SU-DHL-6 (cell line): ENCODE measurements around the gene FAM120B.

Experiments used
- H2AFZ ChIP-seq: fragments of 200-600 bp; sonication (generic); 2 replicates; pipeline ENCODE4 v1.6.1; 2014; ENCODE audit warnings: low read depth, mild to moderate bottlenecking, moderate library complexity, mixed read lengths, antibody characterized with exemption, low read length; ENCODE audit not compliant: severe bottlenecking
- H3F3A ChIP-seq: fragments of 200-600 bp; shearing (Covaris generic); 2 replicates; pipeline ENCODE4 v1.6.0; 2016; ENCODE audit warnings: antibody characterized with exemption, mild to moderate bottlenecking; ENCODE audit not compliant: insufficient read depth
- H3K27ac ChIP-seq: fragments of 200-600 bp; sonication (generic); 2 replicates; pipeline ENCODE4 v1.5.1; 2016; ENCODE audit warnings: low read depth, mild to moderate bottlenecking, low read length, moderate library complexity, mixed read lengths
- H3K27me3 ChIP-seq: fragments of 200-600 bp; sonication (generic), shearing (Covaris generic); 2 replicates; pipeline ENCODE4 v1.6.0; 2014; ENCODE audit warnings: mild to moderate bottlenecking, low read length
- H3K36me3 ChIP-seq: fragments of 200-600 bp; sonication (generic); 2 replicates; pipeline ENCODE4 v1.6.1; 2014; ENCODE audit warnings: mild to moderate bottlenecking, low read length, mixed read lengths
- H3K4me2 ChIP-seq: fragments of 300-600, 200-600 bp; shearing (Covaris generic), sonication (generic); 2 replicates; pipeline ENCODE4 v1.6.0; 2014; ENCODE audit warnings: low read length, low read depth, mild to moderate bottlenecking; ENCODE audit not compliant: poor library complexity, severe bottlenecking
- H3K4me3 ChIP-seq: fragments of 200-600 bp; sonication (generic); 2 replicates; pipeline ENCODE4 v1.5.1; 2014; ENCODE audit warnings: antibody characterized with exemption, low read length, mild to moderate bottlenecking, mixed read lengths; ENCODE audit not compliant: insufficient read depth, poor library complexity, severe bottlenecking
- H3K79me2 ChIP-seq: fragments of 200-600 bp; sonication (generic); 2 replicates; pipeline ENCODE4 v1.6.1; 2014; ENCODE audit warnings: mild to moderate bottlenecking, low read length, moderate library complexity; ENCODE audit not compliant: insufficient read depth
- H3K9ac ChIP-seq: fragments of 200-600 bp; sonication (generic); 2 replicates; pipeline ENCODE4 v1.7.0; 2014; ENCODE audit warnings: mild to moderate bottlenecking, low read length
- H3K9me2 ChIP-seq: fragments of 200-600 bp; sonication (generic); replicated peaks from 2 replicates; pipeline ENCODE4 v1.6.1; 2014; ENCODE audit warnings: low read length; ENCODE audit not compliant: insufficient read depth
- H3K9me3 ChIP-seq: fragments of 200-600 bp; sonication (generic); 2 replicates; pipeline ENCODE4 v1.6.1; 2014; ENCODE audit warnings: low read length, mixed read lengths; ENCODE audit not compliant: insufficient read depth
- H4K20me1 ChIP-seq: fragments of 200-600 bp; sonication (generic); 2 replicates; pipeline ENCODE4 v1.6.1; 2014; ENCODE audit warnings: low read depth, mild to moderate bottlenecking, antibody characterized with exemption, low read length, moderate library complexity, mixed read lengths
- EZH2phosphoT487 ChIP-seq: fragments of 200-600 bp; sonication (generic), shearing (Covaris generic); conservative IDR thresholded peaks from 2 replicates; pipeline ENCODE4 v1.6.1; 2018; ENCODE audit warnings: mild to moderate bottlenecking, antibody characterized with exemption, low read length, moderate library complexity, mixed read lengths
- TF ChIP-seq, protein P1 (sequence below): fragments of 200-600 bp; sonication (generic); IDR thresholded peaks from one replicate; pipeline ENCODE4 v1.5.1; 2017; ENCODE audit warnings: antibody characterized with exemption, mild to moderate bottlenecking, low read length, moderate library complexity; ENCODE audit not compliant: insufficient read depth, poor library complexity, severe bottlenecking

FAM120B gene

GRCh38 chr6:170456334-170456733 lies 149.8 kb downstream of the FAM120B start:
- no peak overlapping the region for H3K4me3 ChIP-seq
- H3K9me3 ChIP-seq, result no peaks in the 10 kb centered on the region
- no peak overlapping the region for H3K9ac ChIP-seq
- H4K20me1 ChIP-seq, result no peaks in the 10 kb centered on the region
- no peaks in the 10 kb centered on the region for H3K79me2 ChIP-seq
- no peak overlapping the region for H3K4me2 ChIP-seq
- H2AFZ ChIP-seq, result no peak overlapping the region
- H3K27me3 ChIP-seq, result no peaks in the 10 kb centered on the region
- H3K9me2 ChIP-seq, result no peaks in the 10 kb centered on the region
- no peaks in the 10 kb centered on the region for H3K36me3 ChIP-seq
- H3K27ac ChIP-seq, result no peak overlapping the region
- no peaks in the 10 kb centered on the region for H3F3A ChIP-seq
- TF ChIP-seq, protein P1, sequence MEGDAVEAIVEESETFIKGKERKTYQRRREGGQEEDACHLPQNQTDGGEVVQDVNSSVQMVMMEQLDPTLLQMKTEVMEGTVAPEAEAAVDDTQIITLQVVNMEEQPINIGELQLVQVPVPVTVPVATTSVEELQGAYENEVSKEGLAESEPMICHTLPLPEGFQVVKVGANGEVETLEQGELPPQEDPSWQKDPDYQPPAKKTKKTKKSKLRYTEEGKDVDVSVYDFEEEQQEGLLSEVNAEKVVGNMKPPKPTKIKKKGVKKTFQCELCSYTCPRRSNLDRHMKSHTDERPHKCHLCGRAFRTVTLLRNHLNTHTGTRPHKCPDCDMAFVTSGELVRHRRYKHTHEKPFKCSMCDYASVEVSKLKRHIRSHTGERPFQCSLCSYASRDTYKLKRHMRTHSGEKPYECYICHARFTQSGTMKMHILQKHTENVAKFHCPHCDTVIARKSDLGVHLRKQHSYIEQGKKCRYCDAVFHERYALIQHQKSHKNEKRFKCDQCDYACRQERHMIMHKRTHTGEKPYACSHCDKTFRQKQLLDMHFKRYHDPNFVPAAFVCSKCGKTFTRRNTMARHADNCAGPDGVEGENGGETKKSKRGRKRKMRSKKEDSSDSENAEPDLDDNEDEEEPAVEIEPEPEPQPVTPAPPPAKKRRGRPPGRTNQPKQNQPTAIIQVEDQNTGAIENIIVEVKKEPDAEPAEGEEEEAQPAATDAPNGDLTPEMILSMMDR, result no peak
- no peak for TF ChIP-seq EZH2phosphoT487
